PFSK-1 (cell line): Measurements from ENCODE around the gene PKMYT1.

Experiments
- POLR2AphosphoS5 ChIP-seq: IDR thresholded peaks from 2 replicates; pipeline ENCODE4 v1.6.1; 2012; ENCODE audit warnings: low read depth, mild to moderate bottlenecking, control low read depth, low read length, moderate library complexity
- REST ChIP-seq, 2 experiments: IDR thresholded peaks; 2 replicates each; pipeline versions ENCODE4 v1.6.1 to v1.8.0; 2011 to 2012; ENCODE audit warnings: low read depth in 2 of 2, low read length in 2 of 2, control low read depth in 1 of 2, inconsistent platforms in 1 of 2, mild to moderate bottlenecking in 1 of 2, moderate library complexity in 1 of 2; ENCODE audit not compliant: insufficient read depth in 1 of 2
- TAF1 ChIP-seq: IDR thresholded peaks from 2 replicates; pipeline ENCODE4 v1.6.1; 2012; ENCODE audit warnings: low read length, control low read depth, borderline replicate concordance; ENCODE audit not compliant: insufficient read depth

GRCh38 chr16:2970563-2970962, 9.7 kb downstream of the PKMYT1 start:
- TF ChIP-seq POLR2AphosphoS5, result no peak
- TF ChIP-seq REST (IDR thresholded peaks at IDR 0.05; ENCODE audit: insufficient read depth in 1 of 2, low read depth in 2 of 2, low read length in 2 of 2), result no peak
- no peak for TF ChIP-seq TAF1
